Astrocyte of the spinal cord (primary cell): ENCODE results near the gene ZNF674.

Source experiments
- DNase-seq: peaks from one replicate; pipeline ENCODE4 v3.0.0; 2011; ENCODE audit warnings: low read depth, low spot score
- H3K4me3 ChIP-seq: 2 replicates; pipeline ENCODE4 v1.5.1; 2011; ENCODE audit warnings: low read depth, mild to moderate bottlenecking, low read length, moderate library complexity
- in situ Hi-C: cut with HindIII; loops from 2 replicates; pipeline ENCODE4 v1.10.0; 2017; ENCODE audit warnings: low sequenced_read_pairs
- TF ChIP-seq, protein P1 (sequence below): IDR thresholded peaks from 2 replicates; pipeline ENCODE4 v1.5.1; 2012; ENCODE audit warnings: low read depth, mild to moderate bottlenecking, low read length, inconsistent platforms

ZNF674 gene

DNA sequence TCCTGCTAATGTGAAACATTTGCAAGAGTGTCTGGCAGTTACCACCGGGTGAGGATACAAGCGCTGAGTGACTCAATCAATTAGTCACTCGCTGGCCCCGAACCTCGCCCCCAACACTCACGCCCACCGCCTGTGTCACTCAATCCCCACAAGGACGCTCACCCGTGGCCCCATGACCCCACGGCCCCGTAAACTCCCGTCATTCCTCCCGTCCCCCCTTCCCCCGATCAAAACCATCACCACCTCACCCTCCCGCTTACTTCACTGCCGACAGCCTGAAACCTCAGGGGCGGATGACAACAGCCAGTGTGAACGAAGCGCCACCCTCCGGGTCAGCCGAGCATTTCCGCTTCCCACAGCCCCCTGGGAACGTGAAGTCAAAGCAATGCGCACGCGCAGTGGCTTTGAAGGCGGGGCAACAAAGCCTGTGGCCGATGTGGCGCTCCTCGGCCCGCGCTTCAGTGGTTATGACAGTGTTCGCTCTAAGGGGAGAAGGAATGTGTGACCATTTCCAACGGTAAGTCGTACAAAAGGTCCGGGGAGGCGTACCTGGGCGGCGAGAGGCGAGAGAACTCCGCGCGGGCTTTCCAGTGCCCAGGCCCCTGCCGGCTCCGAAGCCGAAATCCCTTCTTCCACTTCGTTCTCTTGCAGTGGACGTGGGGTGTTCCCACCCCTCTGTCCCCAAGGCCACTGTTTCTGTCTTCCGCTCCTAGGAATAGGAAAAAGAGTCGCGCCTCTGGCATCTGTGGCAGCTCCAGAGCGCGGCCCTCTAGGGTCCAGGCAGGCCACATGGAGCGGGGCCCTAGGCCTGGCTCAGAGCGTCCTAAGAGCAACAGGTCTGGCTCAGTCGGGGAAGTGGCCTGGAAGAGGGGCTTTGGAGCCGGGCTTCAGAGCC, at the start of gene ZNF674:
TSS of gene ZNF674 (minus strand) at position 311 of the 895 bp plus-strand sequence. CDS start 3,334 bp downstream, outside the sequence.
- in situ Hi-C loops, result no loop called here
- DNase-seq, result peak; percentile 91

DNA sequence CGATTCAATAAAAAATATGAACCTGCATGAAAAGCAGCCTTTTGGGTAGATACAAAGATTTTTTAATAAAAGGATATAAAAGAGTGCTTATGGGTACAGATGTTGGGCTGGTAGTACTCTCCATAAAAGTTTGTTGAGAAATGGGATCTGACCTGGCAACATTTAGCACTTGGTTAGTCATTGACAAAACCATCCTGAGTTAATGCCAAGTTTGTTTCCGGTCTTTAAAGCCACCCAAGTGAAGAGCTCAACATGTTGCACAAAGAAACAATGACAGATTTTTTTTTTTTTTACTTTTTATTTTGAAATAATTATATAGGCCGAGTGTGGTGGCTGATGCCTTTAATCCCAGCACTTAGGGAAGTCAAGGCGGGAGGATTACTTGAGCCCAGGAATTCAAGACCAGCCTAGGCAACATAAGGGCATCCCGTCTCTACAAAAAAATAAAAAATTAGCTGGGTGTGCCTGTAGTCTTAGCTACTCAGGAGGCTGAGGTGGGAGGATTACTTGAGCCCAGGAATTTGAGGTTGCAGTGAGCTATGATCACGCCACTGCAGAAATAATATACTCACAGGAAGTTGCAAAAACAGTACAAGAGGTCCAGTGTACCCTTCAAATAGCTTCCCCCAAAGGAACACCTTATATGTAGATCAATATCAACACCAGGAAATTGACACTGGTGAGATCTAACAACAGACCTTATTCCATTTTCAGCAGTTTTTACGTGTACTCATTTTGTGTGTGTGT, 44.9 kb upstream of the ZNF674 start:
- in situ Hi-C loops, result no loop called here
- DNase-seq, result peak; percentile 49
- TF ChIP-seq, protein P1, sequence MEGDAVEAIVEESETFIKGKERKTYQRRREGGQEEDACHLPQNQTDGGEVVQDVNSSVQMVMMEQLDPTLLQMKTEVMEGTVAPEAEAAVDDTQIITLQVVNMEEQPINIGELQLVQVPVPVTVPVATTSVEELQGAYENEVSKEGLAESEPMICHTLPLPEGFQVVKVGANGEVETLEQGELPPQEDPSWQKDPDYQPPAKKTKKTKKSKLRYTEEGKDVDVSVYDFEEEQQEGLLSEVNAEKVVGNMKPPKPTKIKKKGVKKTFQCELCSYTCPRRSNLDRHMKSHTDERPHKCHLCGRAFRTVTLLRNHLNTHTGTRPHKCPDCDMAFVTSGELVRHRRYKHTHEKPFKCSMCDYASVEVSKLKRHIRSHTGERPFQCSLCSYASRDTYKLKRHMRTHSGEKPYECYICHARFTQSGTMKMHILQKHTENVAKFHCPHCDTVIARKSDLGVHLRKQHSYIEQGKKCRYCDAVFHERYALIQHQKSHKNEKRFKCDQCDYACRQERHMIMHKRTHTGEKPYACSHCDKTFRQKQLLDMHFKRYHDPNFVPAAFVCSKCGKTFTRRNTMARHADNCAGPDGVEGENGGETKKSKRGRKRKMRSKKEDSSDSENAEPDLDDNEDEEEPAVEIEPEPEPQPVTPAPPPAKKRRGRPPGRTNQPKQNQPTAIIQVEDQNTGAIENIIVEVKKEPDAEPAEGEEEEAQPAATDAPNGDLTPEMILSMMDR, result no peak
- H3K4me3 ChIP-seq, result no peak overlapping the region

More for the DNA sequence above, at the start of gene ZNF674:
- H3K4me3 ChIP-seq, result peak within 1 kb of the TSS; percentile 74
- TF ChIP-seq, protein P1, result peak; percentile 23

DNA sequence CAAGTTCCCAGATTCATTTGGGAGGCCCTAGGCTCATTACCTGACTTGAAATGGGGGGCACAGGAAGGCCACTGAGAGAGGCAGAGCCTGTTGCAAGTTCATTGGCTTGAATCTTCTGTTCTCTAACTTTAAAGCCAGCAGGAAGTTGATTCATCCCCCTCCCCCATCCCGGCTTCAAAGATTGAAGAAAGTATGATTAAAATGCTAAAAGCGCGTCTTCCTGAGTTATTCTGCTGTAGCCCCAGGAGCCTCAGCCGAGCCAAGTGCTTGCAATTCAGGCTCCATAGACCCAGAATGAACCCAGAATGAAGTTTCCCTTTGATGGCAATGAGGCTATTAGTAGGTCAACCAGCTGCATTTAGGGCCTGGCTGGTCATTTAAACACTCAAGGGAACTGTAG, 43.0 kb upstream of the ZNF674 start:
- no peak overlapping the region for H3K4me3 ChIP-seq
- TF ChIP-seq, protein P1, result no peak
- in situ Hi-C loops, result no loop called here
- peak; percentile 82 for DNase-seq

DNA sequence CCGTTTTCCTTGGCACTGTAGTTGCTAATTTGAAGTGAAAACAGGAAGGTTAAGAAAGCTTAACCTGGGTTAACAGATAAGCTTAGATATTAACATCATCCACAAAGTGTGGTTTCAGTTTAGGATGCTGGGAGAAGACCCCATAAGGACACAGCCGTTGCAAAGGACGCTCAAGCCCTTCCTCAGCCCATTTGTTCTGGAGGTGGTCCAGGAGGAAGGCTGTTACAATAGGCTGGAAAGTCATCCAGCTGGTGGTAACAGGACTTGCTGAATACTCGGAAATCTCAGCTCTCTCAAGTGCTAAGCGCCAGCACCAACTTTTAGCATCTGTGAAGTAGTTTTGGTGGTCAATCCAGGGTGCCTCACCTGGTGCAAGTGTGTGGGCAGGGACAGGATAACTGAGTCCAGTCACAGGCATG, 42.5 kb upstream of the ZNF674 start:
- H3K4me3 ChIP-seq, result no peak overlapping the region
- DNase-seq, result peak; percentile 27
- in situ Hi-C loops, result no loop called here
- TF ChIP-seq, protein P1, result no peak

DNA sequence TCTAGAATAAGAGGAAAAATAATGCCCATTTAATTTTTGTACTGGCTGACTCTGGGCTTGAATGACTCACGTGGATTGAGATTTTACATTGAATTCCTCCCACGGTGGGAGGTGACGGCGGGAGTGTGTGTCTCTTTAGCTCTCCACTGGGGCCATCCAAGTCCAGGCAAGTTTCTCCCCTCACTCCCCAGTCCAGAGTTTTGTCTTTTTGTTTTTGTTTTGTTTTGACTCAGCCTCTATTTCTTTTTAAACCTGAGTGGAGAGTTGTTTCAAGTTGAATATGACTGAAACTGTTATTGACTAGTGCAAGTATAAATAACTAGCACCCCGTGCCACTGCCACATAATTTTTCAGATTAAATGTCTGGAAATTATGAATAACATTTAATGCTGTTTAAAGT, 41.9 kb upstream of the ZNF674 start:
- in situ Hi-C loops, result no loop called here
- TF ChIP-seq, protein P1, result no peak
- DNase-seq, result peak; percentile 67

DNA sequence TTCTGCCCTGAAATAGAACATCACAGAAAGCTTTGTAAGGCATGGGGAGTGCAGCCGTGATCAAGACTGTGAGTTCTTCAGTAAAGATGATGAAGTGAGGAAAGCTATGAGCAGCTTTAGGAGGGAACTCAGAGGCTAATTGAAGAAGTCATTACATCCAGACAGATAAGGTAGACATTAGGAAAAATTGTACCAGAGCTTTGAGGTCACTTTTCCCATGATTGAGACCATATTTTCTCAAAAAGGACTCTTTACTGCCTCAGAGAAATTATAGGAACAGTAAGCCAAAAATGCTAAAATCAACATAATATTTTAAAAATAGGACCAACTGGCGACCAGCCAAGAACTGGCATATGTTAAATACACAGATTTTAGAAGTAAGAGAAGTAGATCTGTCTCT, 39.5 kb upstream of the ZNF674 start:
- no peak for DNase-seq
- H3K4me3 ChIP-seq, result no peak overlapping the region
- in situ Hi-C loops, result no loop called here
- TF ChIP-seq, protein P1, result no peak

More for the DNA sequence above, 41.9 kb upstream of the ZNF674 start:
- no peak overlapping the region for H3K4me3 ChIP-seq
